Measurements from ENCODE around the gene CNNM2.

The CNNM2 gene

DNA sequence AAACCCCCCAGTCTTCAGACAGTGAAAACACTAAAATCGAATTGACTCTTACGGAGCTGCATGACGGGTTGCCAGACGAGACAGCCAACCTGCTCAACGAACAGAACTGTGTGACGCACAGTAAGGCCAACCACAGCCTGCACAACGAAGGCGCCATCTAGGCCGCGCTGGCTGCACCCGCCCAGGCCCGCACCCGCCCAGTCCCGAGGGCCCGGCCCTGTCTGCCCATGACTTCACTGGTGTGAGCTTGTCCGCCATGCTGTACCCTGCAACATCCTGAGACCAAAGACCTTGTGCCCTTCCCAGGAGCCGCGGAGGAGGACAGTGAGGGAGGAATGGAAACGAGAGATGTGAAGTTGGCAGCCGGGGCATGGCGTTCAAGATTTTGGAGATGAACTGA is 158.9 kb downstream of the CNNM2 start:
- no peak for DNase-seq (ENCODE audit: low read depth)

DNA sequence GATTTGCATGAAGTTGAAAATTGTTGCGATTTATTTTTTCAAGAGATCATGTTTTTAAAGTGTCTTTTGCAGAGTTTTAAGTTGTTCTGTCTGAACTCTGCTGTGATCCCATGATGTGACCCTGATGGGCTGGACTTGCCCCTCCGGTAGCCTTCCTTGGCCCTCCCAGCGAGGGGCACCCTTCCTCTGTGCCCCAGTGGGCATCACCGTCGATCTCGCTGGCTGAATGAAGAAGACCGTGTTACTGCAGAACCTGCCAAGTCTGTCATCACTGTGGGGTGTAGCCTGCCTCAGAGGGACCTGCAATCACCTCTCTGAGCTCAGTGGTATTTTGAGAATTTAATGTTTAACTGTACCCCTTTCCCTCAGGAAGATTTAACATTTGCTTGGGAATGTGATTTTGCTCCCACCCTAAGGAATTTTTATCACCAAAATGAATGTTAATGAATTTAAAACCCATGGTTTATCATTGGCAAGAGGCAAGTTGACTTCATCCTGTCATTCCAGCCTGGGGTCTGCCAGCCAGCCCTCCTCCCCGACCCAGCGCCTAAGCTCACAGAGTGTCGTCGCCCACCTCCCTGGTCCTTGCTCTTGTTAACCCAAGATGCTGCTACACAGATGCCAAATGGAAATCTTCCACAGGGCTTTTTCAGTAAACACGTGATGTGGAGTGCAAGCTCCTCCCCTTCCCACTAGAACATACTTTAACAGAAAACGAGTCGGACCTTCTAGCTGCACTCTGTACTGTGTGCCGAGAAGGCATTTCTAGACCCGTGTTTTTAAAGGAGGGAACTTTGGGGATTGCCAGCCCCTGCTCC is 159.6 kb downstream of the CNNM2 start:
- DNase-seq (ENCODE audit: low read depth): no peak

DNA sequence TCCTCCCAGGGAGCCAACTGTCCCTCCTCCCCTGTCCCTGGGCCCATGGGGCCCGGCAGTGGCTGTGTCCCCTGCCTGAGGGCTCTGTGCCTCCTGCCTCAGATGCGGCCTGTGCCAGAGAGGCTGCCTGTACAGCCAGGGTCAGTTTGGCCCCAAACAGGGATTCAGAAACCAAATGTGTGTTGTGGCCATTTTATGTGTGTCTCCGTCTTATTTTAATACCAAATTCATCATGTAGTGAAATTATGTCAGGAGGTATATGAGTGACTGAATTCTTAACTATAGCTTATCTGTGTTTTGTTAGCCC is 160.2 kb downstream of the CNNM2 start:
- no peak for DNase-seq (ENCODE audit: low read depth)

DNA sequence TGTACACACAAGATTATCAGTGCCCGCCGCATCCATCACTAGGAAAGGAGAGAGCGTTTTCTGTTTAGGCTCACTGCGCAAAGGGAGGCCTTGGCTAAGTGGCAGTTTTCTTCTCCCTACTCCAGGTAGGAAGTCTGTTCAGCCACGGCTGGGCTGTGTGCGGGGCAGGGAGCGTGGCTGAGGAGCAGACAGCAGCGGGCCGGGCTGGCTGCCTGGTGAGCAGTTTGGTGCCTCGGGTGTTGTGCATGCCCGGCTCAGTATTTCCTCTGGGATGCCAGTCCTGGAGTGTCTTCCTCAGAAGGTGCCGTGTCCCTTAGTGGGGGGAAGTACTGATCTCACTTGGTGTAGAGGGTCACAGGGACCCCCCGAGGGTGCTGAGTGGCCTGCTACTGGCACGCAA is 160.6 kb downstream of the CNNM2 start:
- no peak for DNase-seq (ENCODE audit: low read depth)

DNA sequence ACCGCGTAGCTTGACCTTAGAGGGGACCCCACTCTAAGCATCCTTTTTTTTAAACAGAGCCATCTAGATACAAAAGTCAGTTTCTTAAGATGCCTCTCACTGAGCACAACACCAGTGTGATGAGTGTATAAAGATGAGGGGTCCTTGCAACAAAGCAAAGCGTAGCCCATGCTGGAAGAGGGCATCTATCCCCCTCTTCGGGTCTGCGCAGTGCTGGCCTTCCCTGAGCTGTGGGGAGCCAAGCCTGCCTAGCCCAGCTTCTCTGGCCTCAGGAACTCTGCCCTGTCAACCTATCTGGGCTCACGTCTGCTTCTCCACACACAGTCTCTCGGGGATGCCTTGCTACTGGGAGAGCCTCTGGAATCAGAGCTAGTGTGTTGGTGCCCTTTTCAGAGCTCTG is 161.0 kb downstream of the CNNM2 start:
- no peak for DNase-seq (ENCODE audit: low read depth)

DNA sequence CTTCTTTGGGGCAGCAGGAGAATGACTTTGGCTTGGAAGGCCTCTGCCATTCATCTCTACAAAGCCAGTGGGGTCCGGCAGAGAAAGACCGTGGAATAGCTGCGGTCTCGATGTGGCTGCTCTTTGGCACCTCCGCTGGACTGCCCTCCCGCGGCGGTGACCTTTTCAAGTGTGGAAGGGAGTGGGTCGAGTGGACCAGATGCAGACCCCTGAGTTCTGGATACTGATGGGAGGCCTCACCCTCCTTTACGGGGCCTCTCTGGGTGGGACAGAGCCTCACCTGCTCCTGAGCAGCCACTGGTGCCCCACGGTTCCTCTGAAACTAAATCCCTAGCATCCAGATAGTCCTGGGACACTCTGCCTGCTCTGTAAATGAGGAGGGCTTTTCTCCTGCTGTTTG is 161.9 kb downstream of the CNNM2 start:
- no peak for DNase-seq (ENCODE audit: low read depth)

DNA sequence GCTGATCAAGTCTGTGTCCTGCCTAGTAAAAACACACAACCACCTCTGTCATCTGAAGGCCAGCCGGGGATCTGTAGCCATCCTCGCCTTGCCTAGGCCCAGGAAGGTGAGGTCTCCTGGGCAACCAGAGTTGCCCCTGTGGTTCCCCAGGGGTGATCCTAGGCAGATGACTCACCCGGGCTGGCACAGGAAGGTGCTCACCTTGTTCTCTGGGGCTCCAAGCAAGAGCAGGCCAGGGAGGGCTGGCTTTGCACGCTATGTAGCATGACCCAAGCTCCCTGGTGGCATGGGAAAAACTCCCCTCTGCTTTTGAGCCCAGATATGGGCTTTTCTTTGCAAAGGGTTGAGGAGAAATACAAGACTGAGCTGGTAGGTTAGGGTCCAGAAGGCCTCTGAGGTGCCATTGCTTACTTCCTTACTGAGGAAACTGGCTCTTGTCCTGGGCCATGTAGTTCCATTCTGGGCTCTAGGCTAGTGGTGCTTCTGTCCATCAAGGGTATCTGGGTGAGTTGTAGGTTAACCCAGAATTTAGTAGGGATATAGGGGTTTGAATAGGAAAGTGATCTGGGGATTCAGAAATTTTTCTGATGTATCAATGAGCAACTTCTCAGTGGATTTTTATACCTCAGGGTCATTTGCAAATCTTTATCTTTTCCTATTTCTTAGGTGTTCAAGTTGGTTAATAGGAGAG is 162.9 kb downstream of the CNNM2 start:
- DNase-seq (ENCODE audit: low read depth): no peak

DNA sequence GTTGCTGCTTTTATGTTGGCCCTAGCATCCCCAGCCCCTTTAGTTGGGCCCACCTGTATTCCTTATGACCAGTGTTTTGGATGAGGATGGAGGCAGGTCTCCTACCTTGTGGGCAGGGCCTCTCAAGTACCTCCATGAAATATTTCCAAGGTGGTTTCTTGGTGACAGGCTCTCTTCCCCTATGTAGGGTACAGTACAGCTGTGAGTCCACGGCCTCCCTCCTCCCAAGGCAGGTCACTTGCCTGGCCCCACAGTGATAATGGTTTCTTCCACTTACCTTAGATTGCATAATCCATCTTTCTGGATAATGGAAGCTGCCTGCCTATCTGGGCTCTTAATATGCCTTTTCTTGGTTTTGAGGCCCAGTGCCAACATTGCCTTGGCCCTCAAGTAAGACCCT is 164.6 kb downstream of the CNNM2 start:
- DNase-seq (ENCODE audit: low read depth): no peak

DNA sequence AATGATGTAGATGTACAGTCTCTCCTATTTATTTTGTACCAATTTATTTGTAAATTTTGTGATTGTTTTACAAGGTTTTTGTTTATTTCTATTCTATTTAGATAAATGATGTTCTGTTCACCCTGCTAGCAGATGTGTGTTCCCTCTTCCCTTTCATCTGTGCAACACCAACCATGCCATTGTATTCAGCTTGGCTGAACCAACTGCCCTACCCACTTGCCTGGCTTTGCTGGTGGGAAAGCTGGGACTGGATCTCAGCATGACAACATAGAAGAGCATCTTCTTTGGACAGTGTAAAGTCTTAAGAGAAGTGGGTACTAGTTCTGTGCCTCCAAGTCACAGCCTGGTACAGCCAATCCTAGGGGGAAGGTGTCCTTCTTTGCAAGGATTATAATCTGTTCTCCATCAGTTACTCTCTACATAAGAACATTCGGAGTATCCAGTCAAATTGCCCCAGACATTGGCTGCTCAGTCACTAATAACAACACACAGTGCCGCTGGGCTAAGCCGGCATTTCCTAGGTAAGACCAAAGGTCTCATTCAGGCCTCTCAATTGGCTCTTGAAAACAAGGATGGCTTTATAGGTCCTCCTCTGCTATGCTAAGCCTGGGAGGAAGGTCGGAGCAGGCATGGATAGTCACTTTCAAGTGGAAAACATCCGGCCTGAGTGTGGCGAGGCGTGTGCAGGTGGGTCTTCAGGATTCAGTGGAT is 165.3 kb downstream of the CNNM2 start:
- DNase-seq (ENCODE audit: low read depth): no peak

DNA sequence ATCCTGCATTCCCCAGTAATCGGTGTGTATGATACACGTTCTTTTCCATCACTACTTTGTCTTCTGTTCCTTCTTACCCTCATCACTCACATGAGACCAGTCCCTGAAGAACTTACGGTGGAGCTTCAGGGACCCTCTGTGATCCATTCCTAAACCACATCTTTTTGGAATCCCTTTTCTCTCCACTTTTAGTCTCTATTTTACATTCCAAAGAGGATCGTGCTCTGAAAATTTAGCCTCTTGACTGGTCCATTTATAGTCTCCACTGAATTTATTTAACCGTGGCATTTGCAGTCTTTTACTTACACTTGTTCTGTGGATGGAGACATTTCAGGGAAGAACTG is 165.9 kb downstream of the CNNM2 start:
- no peak for DNase-seq (ENCODE audit: low read depth)

DNA sequence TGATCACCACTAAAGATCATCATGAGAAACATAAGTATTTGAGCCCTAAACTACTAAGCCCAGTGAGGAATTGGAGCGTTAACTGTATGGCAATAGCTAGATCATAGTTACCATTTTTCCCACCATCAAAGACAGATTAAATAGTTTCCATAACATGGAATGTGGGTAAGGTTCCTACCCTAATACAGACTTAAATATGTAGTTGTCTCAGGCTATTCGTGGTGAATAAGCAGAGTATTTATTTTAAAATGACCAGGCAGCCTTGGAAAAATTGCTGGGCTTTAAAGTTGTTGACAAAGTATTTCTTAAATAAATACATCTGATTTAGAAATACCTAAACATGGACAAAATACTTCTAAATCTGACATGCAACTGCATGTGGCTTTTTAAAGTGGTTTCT is 168.2 kb downstream of the CNNM2 start:
- no peak for DNase-seq (ENCODE audit: low read depth)

DNA sequence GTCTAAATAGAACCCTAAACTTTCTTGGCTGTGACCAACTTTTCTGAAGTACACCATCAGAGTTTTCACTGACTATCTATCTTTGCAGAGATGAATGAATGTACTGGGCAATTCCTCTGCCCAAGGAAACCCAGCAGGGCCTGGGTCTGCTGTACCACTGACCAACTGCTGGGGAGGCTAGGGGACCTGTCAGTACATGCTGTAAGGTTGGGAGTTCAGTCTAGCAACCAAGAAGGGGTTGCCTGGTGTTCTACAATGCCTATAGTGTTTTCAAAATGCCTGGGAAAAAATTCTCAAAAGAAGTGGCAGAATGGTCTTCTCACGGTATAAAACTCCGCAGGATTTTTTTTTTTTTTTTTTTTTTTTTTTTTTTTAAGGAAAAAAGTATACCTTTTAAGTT is 168.7 kb downstream of the CNNM2 start:
- no peak for DNase-seq (ENCODE audit: low read depth)

DNA sequence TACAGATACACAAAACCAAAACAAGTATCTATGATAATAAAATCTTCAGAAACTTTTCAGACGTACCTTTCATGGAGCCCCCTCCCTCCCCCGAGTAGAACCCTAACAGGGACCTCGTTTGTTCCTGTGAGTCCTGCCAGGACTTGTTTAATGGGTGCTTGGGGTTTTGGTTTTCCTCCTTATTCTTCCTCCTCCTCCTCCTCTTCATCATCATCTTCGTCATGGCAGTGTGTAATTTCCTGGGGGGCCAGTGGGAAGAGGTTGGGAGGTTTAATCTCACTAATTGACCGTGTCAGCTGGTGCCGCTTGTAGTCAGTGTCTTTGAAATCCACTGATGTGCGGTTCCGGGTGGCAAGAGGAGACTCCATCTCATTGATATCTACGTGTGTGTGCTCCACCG is 171.4 kb downstream of the CNNM2 start:
- DNase-seq (ENCODE audit: low read depth): no peak

DNA sequence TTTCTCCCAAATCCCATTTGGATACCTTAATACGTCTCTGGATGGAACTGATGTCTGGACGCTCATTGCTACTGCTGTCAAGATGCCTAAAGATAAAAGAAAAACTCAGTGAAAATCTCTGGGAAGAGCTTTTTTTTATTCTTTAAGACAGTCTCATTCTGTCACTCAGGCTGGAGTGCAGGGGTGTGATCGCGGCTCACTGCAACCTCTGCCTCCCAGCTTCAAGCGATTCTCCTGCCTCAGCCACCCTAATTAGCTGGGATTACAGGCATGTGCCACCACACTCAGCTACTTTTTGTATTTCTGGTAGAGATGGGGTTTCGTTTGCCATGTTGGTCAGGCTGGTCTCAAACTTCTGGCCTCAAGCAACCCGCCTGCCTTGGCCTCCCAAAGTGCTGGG is 172.8 kb downstream of the CNNM2 start:
- no peak for DNase-seq (ENCODE audit: low read depth)

DNA sequence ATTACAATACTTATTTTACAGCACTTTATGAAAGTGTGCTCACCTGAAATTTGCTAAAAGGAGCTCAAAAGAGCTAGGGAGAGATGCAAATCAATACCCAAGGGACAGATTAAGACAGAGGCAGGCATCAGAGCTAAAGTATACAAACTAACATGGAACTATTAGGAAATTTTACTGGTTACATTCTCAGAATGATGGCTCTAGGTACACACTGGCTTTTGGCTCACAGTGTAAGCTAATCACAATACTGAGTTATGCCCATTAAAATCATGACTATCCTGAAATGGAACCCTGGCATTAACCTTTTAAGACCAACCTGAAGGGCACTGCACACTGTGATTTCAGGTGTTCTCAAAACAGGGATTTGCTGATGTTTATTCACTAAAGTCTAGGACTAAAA is 176.9 kb downstream of the CNNM2 start:
- DNase-seq (ENCODE audit: low read depth): no peak

DNA sequence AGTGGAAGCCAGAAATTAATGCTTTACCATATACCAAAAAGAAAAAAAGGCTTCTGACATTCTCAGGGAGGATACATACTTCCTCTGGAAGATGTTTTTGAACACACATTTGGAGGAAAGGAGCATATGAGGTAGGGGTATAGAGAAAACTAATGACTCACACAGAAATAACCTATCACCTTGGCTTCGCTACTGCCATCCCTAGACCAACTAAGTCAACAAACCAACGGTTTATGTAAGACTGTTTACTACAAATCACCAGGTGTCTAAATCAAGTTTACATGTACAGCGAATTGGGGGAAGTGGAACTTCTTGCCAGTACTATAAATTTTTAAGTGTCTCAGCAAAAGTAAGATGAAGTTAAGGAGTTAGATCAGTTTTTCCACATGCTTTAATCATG is 178.0 kb downstream of the CNNM2 start:
- DNase-seq (ENCODE audit: low read depth): no peak

DNA sequence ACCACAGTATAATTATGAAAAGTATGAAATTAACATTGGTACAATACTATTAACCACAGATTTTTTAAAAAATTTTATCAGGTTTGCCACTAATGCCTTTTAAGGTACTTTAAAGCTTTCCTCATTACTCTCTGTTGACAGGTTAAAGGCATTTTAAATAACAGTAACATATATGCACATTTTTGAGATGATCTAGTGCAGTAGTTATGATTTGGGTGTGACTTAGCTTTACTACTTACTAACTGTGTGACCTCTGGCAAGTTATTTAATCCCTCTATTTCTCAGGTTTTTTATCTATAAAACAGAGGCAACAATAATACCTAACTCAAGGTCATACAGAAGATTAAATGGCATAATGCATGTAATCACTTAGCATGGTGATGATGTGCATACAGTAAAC is 180.1 kb downstream of the CNNM2 start:
- DNase-seq (ENCODE audit: low read depth): no peak

DNA sequence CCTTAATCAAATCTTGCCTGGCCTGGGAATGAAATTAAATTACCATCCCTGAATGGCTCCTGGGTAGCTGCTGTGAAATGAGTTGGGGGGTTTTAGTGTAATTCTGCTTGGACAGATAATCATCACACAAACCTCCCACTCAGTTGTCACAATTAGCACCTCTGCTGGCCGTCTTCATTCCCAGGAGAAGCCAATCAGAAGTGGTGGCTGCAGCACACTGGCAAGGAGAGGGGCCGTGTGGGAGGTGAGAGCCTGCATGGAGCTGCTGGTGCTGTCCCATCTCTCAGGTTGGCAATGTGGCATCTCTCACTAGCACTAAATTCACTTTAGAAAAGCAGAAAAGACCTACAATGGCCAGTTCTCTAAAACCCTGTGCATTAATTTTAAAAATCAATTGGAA is 182.5 kb downstream of the CNNM2 start:
- DNase-seq (ENCODE audit: low read depth): no peak

DNA sequence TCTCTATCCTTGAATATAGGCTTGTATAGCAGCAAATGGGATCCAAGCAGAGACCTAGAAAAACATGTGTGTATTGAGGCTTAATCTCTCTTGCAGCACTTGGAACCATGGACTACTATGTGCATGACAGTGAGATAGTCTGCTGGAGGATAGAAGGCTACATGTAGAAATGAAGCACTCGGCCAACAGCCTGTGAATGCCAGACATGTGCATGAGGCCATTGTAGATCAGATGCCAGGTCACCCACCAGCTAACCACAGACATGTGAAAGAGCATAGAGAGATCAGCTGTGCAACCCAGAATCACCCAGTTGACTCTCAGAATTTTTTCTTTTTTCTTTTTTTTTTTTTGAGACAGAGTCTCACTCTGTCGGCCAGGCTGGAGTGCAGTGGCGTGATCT is 184.1 kb downstream of the CNNM2 start:
- no peak for DNase-seq (ENCODE audit: low read depth)

DNA sequence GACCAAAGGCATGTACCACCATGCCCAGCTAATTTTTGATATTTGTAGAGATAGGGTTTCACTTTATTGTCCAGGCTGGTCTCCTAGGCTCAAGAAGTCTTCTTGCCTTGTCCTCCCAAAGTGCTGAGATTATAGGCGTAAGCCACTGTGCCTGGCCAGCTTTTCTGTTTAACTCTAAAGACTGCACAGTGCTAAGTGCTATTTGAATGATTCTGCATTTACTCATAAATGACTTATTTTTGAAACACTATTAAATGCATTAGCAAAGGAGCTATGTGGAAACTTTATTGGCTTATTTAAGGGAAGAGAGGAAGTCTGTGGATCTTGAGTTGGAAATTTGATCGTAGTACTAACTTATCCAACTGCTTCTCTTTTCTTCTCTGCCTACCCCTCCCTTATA is 185.9 kb downstream of the CNNM2 start:
- no peak for DNase-seq (ENCODE audit: low read depth)

DNA sequence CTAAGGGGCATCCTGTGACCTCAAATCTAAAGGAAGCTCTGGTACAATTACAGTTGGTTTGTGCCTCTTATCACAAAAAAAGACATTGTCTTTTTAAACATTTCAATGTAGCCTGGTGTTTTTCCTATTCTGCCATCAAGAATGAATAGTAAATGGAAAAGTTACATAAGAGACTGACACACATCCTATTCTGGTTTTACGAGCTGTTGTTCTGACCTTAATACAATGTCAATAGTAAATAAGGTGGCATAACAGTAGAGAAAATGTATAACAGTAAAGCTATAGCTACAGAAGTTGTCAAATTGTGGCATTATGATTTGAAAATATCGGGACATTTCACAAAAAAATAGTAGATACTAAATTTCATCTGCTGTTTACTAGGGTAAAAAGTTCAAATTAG is 186.6 kb downstream of the CNNM2 start:
- no peak for DNase-seq (ENCODE audit: low read depth)

DNA sequence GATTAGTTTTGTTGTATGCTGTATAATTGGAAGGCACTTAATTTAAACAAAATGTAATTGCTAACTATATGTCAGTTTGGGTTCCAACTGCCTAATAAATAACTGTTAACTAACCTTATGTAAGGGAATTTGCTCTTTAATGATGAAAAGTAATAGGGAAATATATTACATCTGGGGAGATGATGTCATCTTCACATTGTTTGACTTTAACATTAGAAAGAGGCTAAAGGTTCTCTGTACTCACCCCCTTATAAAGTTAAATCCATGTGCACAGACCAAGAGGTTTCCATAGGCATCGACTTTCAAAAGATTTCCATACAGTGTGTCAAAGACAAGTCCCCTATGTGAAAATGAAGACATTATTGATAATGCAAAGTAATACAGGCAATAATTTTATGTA is 187.4 kb downstream of the CNNM2 start:
- no peak for DNase-seq (ENCODE audit: low read depth)

DNA sequence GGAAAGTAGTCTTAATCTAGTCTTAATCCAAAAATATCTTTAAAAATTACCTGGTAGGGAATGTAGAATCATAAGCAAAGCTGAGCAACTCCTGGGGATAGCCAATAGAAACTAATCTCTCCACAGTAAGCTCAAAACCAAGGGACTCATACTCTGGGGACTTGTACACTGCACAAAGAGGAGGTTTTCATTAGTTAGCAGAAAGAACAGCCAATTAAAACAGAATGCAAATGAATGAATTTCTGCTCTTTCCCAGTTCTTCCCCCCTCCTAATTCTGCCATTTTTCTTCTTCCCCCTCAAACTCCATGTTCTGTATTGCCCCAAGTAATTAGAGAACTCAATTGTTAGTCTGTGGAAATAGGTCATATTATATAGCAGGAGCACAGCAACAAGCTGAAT is 188.4 kb downstream of the CNNM2 start:
- no peak for DNase-seq (ENCODE audit: low read depth)

DNA sequence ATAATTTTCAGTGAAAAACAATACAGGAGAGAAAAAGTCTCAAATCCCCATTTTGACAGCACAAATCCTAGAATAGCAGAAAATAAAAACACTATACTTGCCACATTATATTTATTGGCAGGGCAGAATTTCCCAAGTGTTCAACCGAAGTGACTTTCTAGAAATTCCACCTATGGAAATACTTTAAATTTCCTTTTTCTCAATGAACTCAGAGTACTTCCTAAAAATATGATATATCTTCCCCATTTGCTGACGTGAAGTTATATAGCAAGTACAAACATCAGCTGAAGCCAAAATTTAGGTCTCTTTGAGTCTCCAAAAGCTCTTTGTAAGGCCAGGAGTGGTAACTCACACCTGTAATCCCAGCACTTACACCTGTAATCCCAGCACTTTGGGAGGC is 191.7 kb downstream of the CNNM2 start:
- no peak for DNase-seq (ENCODE audit: low read depth)

Data from stimulated activated CD8-positive, alpha-beta memory T cell treated with anti-CD3 and anti-CD28 coated beads, Interleukin-15, amount 100 ng/mL, for 24 hours (primary cell).